Measurements from ENCODE around the gene VAV3.

GRCh38 chr1:107963008-107963407, 2.0 kb downstream of the VAV3 start:
- no peak for TF ChIP-seq CTCF (IDR thresholded peaks at IDR 0.05)
- no peak for TF ChIP-seq POLR2A (IDR thresholded peaks at IDR 0.05)
- TF ChIP-seq EP300 (IDR thresholded peaks at IDR 0.05) = no peak
